Activated T-helper 2 cell treated with anti-CD3 and anti-CD28 coated beads, Interferon-gamma antibody, Interleukin-2, Interleukin-4, amounts not matched to agents 10 μg/mL and 5 μg/mL and 100 μg/mL, durations not matched to agents 14 hours and 24 hours and 36 hours (primary cell): Measurements from ENCODE around the gene C10orf95. TPM values are rescaled to one million over a fixed set of nuclear protein-coding genes. Genes with fewer than 3 reads are reported as not detected.

Source experiments
- DNase-seq: peaks from one replicate; pipeline ENCODE4 v3.0.0; 2021; ENCODE audit warnings: low spot score
- H3K27ac Mint-ChIP-seq: one replicate; pipeline ENCODE4 v1.8.0; 2021; ENCODE audit warnings: mixed read lengths
- H3K27me3 Mint-ChIP-seq: one replicate; pipeline ENCODE4 v1.8.0; 2021; ENCODE audit warnings: low read depth, mixed read lengths
- H3K36me3 Mint-ChIP-seq: one replicate; pipeline ENCODE4 v1.8.0; 2021; ENCODE audit warnings: low read depth, mixed read lengths
- H3K4me1 Mint-ChIP-seq: one replicate; pipeline ENCODE4 v1.8.0; 2021; ENCODE audit warnings: low read depth, mixed read lengths
- H3K4me3 Mint-ChIP-seq: one replicate; pipeline ENCODE4 v1.8.0; 2021; ENCODE audit warnings: low read depth, mild to moderate bottlenecking, moderate library complexity, mixed read lengths
- H3K9me3 Mint-ChIP-seq: one replicate; pipeline ENCODE4 v1.8.0; 2021; ENCODE audit warnings: mixed read lengths
- intact Hi-C: fragments of 100-400 bp; cut with micrococcal nuclease; formaldehyde crosslinking; loops from one replicate; pipeline ENCODE4 v1.15.1; 2023
- total RNA-seq: library from RNA; stranded (reverse); gene quantifications from 2 replicates; pipeline ENCODE4 v1.2.3, GENCODE V29; 2022

Gene C10orf95
- total RNA-seq, 1 donor from 2014 or later, result not detected

DNA sequence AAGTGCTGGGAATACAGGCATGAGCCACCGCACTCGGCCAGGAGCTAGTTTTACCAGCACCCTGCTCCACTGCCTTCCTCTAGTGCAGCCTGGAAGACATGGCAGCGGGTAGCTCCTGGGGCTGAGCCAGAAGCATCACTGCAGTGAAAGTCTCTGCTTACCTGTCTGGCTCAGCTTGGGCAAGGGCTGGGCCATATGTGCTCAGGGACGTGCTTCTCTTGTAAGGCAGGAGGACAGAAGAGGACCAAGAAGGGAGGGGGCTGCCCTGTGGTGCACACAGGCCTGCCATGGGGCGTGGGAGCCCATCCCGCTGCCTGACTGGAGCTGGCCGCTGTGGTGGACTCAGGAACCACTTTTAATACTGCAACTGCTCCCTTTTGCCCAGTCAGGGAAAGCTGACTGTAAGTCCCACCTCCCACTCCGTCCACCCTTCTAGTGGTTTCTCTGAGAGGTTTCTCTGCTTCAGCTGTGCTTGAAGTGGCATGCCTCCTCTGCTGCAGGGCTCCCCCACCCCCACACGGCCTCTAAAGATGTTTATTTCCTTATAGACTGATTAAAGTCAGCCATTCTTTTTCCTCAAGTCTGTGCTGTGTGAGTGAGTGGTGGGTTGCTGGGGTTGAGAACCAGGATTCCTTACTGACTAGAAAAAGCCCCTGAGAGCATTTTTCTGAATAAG, 25.3 kb upstream of the C10orf95 start:
- H3K9me3 Mint-ChIP-seq, result no peaks in the 10 kb centered on the region
- H3K4me3 Mint-ChIP-seq, result no peak overlapping the region
- H3K27me3 Mint-ChIP-seq, result no peaks in the 10 kb centered on the region
- intact Hi-C loops, result loop anchor here (5.0 kb wide), 1 partner anchor 106 kb away; no protein-coding TSS in a partner anchor
- H3K27ac Mint-ChIP-seq, result no peak overlapping the region
- peaks cover 27% of the 10 kb centered on the region for H3K36me3 Mint-ChIP-seq
- H3K4me1 Mint-ChIP-seq, result peaks cover 12% of the 10 kb centered on the region
- DNase-seq, result no peak

DNA sequence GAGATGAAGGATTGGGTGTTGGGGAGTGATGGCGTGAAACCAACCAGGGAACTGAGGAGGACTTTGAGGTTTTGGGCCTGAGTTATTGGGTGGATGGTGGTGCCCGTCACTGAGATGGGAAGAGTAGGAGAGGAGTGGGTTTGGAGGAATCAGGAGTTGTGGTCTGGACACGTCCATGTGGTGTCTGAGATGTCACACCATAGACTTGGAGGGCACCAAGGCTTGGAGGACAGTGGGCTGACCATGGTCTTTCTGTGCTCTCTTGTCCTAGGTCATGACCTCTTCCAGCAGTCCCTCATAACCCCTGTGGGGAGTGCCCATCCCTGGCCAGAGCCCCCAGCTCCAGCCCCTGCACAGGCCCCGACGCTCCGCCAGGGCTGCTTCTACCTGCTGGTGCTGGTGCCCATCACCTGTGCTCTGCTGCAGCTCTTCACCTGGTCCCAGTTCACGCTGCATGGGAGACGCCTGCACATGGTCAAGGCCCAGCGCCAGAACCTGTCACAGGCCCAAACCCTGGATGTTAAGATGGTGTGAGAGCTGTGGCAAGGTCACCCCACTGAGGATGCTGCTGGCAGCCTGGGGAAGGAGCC, 24.2 kb upstream of the C10orf95 start:
- Mint-ChIP-seq H3K4me3 (no peak overlapping the region), H3K27ac (peak overlapping the region; percentile 26)
- DNase-seq, result no peak

DNA sequence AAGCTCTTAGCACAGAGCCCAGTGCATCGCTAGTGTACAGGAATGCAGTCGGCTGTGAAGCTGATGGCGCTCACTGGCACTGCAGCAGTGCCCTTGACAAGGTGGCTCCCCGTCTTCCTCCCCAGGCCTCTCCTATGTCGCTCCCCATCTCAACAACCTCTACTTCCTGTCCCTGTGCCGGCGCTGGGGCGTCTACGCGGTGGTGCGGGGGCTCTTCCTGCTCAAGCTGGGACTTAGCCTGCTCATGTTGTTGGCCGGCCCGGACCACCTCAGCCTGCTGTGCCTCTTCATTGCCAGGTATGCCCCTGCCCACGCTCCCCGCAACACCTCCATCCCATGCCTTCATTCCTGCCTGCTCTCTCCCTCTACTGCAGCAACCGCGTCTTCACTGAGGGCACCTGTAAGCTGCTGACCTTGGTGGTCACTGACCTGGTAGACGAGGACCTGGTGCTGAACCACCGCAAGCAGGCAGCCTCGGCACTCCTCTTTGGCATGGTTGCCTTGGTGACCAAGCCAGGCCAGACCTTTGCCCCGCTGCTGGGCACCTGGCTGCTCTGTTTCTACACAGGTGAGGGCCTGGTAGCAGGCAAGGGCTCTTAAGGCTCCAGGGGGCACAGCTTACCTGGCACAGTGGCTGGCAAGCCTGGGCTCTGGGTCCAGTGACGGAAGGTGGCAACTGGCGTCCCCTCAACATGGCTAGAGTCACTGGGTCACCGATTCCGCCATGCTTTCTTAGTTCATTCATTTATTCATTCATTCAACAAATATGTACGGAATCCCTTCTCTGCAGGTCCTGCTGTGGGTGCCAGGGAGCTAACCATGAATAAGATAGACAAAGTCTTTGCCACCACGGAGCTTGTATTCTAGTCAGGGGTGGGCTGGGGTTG, 22.3 kb upstream of the C10orf95 start:
- no peaks in the 10 kb centered on the region for H3K9me3 Mint-ChIP-seq
- H3K27ac Mint-ChIP-seq, result no peak overlapping the region
- peaks cover 7% of the 10 kb centered on the region for H3K36me3 Mint-ChIP-seq
- H3K4me3 Mint-ChIP-seq, result no peak overlapping the region
- intact Hi-C loops, result no loop called here
- no peaks in the 10 kb centered on the region for H3K27me3 Mint-ChIP-seq
- peaks cover 7% of the 10 kb centered on the region for H3K4me1 Mint-ChIP-seq
- no peak for DNase-seq

More for the DNA sequence above, 24.2 kb upstream of the C10orf95 start:
- no peaks in the 10 kb centered on the region for H3K27me3 Mint-ChIP-seq
- H3K9me3 Mint-ChIP-seq, result no peaks in the 10 kb centered on the region
- intact Hi-C loops, result loop anchor here (5.0 kb wide), 1 partner anchor 107 kb away; no protein-coding TSS in a partner anchor
- H3K36me3 Mint-ChIP-seq, result peaks cover 24% of the 10 kb centered on the region
- peaks cover 12% of the 10 kb centered on the region for H3K4me1 Mint-ChIP-seq

DNA sequence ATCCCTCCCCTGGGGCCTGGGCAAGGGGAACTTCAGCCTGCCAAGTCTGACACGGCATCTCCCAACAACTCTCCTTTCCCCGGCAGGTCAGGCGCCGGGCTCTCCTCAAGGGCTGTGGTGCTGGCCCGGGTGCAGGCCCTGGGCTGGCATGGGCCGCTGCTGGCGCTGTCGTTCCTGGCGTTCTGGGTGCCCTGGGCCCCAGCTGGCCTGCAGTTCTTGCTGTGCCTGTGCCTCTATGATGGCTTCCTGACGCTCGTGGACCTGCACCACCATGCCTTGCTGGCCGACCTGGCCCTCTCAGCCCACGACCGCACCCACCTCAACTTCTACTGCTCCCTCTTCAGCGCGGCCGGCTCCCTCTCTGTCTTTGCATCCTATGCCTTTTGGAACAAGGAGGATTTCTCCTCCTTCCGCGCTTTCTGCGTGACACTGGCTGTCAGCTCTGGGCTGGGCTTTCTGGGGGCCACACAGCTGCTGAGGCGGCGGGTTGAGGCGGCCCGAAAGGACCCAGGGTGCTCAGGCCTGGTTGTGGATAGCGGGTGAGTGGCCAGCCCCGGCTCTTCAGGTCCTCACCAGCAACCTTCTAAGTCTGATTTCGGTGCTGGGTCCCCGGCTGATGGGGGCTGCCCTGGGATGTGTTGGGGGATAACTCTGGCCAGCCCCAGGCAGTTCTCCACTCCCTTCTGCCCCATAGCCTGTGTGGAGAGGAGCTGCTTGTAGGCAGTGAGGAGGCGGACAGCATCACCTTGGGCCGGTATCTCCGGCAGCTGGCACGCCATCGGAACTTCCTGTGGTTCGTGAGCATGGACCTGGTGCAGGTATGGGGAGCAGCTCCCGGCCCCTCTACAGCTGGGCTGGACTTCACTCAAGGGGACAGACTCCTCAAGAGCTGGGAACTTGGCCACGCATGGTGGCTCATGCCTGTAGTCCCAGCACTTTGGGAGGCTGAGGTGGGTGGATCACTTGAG, 19.5 kb upstream of the C10orf95 start:
- no peak for DNase-seq
- intact Hi-C loops, result no loop called here
- peaks cover 7% of the 10 kb centered on the region for H3K36me3 Mint-ChIP-seq
- H3K9me3 Mint-ChIP-seq, result no peaks in the 10 kb centered on the region
- H3K27ac Mint-ChIP-seq, result no peak overlapping the region
- no peaks in the 10 kb centered on the region for H3K27me3 Mint-ChIP-seq
- H3K4me1 Mint-ChIP-seq, result peaks cover 7% of the 10 kb centered on the region
- H3K4me3 Mint-ChIP-seq, result no peak overlapping the region

DNA sequence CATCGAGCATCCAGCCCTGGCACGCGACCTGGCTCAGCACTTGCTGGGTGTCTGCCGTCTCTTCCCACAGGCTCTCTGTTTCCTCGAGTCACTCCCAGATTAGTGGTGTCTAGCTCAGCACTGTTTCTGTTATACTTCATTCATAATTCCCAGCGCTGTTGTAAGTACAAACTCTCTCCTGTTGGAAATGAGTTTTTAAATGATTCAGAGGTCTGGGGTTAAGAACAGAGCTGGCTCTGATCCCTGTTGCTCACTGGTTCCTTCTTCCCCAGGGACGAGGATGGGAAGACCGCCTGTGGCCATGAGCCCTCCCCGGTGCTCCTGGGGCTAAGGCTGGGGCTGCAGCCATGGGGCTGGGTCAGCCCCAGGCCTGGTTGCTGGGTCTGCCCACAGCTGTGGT, 17.3 kb upstream of the C10orf95 start:
- Mint-ChIP-seq H3K36me3 (no peaks in the 10 kb centered on the region), H3K4me1 (peaks cover 6% of the 10 kb centered on the region), H3K9me3 (no peaks in the 10 kb centered on the region), H3K27me3 (no peaks in the 10 kb centered on the region), H3K27ac (no peak overlapping the region), H3K4me3 (no peak overlapping the region)
- intact Hi-C loops, result no loop called here
- DNase-seq, result no peak

DNA sequence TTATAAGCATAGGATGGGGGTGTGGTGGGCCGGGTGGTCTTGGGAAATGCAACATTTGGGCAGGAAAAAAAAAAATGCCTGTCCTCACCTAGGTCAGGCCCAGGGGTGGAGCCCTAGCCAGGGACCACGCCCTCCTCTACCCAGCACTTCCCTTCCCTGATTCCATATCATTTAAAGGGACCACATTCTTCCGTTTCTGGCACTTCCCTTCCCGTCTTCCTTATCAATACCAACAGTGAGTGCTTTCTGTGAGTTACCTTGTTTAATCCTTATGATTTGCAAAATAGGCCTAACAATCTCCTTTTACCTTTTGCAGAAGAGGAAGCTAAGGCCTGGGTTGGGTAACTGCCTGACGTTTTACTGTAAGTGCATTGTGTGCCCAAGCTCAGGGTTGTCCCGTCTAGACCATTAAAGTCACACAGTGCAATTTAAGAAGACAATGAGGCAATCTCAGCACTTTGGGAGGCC, 16.7 kb upstream of the C10orf95 start:
- no peak for DNase-seq
- Mint-ChIP-seq H3K9me3 (no peaks in the 10 kb centered on the region), H3K4me3 (no peak overlapping the region), H3K27me3 (no peaks in the 10 kb centered on the region), H3K36me3 (no peaks in the 10 kb centered on the region), H3K27ac (no peak overlapping the region), H3K4me1 (peaks cover 2% of the 10 kb centered on the region)
- intact Hi-C loops, result no loop called here

DNA sequence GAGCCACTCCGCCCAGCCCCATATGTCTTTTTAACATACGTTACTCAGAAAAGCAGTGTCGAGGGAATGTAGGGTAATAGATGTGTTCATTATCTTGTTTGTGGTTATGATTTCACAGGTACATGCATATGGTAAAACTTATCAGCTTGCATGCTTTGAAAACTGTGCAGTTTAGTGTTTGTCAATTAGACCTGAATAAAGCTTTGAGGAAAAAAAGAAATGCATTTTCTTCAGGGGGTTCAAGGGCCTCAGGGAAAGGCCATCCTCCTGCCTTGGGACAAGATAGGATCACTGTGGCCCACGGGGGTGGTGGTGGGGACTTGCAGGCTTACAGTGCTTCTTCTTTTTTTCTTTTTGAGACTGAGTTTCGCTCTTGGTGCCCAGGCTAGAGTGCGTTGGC, 16.0 kb upstream of the C10orf95 start:
- peaks cover 8% of the 10 kb centered on the region for H3K4me1 Mint-ChIP-seq
- H3K4me3 Mint-ChIP-seq, result no peak overlapping the region
- no peaks in the 10 kb centered on the region for H3K9me3 Mint-ChIP-seq
- DNase-seq, result no peak
- H3K36me3 Mint-ChIP-seq, result no peaks in the 10 kb centered on the region
- no peaks in the 10 kb centered on the region for H3K27me3 Mint-ChIP-seq
- no peak overlapping the region for H3K27ac Mint-ChIP-seq
- intact Hi-C loops, result no loop called here

DNA sequence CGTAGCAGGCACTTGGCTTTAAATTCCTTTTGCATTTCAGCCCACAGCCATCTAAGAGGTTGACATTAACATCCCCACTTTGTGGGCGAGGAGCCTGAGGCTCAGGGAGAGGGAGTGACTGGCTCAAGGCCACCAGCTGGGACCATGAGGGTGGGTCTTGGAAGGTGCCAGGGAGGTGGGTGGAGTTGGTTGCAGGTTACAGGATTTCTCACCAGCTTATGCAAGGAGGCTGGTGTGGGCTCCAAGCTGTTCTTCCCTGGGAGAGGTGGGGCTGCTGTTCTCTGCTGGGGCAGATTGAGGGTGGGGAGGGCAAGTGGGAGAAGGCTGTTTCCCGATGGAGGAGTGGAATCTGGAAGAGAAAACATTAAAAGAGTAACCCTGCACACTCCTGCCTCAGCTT, 14.1 kb upstream of the C10orf95 start:
- DNase-seq, result no peak
- H3K27ac Mint-ChIP-seq, result no peak overlapping the region
- H3K9me3 Mint-ChIP-seq, result no peaks in the 10 kb centered on the region
- no peaks in the 10 kb centered on the region for H3K27me3 Mint-ChIP-seq
- peaks cover 23% of the 10 kb centered on the region for H3K4me1 Mint-ChIP-seq
- no peaks in the 10 kb centered on the region for H3K36me3 Mint-ChIP-seq
- H3K4me3 Mint-ChIP-seq, result no peak overlapping the region
- intact Hi-C loops, result no loop called here

DNA sequence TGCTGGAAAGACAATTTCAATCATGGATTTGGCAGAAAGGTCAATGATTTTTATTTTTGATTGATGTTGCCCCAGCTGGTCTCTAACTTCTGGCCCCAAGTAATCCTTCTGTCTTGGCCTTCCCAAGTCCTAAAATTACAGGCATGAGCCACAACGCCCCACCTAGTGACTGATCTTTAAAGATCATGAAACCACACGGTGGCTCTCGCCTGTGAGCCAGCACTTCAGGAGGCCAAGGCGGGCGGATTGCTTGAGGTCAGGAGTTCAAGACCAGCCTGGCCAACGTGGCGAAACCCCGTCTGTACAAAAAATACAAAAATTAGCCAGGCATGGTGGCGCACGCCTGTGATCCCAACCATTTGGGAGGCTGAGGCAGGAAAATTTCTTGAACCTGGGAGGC, 12.6 kb upstream of the C10orf95 start:
- no peak overlapping the region for H3K4me3 Mint-ChIP-seq
- no peak for DNase-seq
- intact Hi-C loops, result loop anchor here (5.0 kb wide), 1 partner anchor 42 kb away; the partner anchor contains the start of gene FBXL15
- H3K9me3 Mint-ChIP-seq, result no peaks in the 10 kb centered on the region
- no peaks in the 10 kb centered on the region for H3K27me3 Mint-ChIP-seq
- no peak overlapping the region for H3K27ac Mint-ChIP-seq
- H3K36me3 Mint-ChIP-seq, result no peaks in the 10 kb centered on the region
- H3K4me1 Mint-ChIP-seq, result peaks cover 24% of the 10 kb centered on the region

DNA sequence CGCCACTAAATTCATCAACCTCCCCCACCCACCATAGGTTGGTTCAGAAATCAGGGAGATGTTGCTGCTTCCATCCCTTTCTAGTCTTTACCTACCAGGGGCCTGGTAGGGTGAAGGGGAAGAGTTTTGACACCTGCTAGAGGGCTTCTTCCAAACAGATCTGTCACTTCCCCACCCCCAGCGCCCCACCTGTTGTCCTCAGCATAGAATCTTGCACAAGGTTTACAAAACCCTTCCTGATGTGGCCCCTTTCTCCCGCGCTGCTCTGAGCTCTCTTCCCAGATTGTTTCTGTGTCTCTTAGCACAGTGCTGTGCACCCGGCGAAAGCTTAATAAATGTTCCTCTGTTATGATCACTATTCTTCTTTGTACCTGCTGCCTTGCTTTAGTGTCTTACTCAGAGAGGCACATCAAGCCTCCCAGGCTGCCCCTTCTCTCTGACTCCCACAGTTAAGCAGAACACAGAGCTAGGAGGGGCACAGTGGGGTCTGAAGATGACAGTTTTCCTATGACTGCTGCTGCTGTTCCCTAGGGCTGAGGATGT, 11.2 kb upstream of the C10orf95 start:
- Mint-ChIP-seq H3K27ac (no peak overlapping the region), H3K9me3 (no peaks in the 10 kb centered on the region), H3K4me3 (peak overlapping the region; percentile 57), H3K27me3 (no peaks in the 10 kb centered on the region), H3K4me1 (peaks cover 24% of the 10 kb centered on the region), H3K36me3 (no peaks in the 10 kb centered on the region)
- intact Hi-C loops, result loop anchor here (5.0 kb wide), 1 partner anchor 40 kb away; the partner anchor contains the start of gene FBXL15
- no peak for DNase-seq

DNA sequence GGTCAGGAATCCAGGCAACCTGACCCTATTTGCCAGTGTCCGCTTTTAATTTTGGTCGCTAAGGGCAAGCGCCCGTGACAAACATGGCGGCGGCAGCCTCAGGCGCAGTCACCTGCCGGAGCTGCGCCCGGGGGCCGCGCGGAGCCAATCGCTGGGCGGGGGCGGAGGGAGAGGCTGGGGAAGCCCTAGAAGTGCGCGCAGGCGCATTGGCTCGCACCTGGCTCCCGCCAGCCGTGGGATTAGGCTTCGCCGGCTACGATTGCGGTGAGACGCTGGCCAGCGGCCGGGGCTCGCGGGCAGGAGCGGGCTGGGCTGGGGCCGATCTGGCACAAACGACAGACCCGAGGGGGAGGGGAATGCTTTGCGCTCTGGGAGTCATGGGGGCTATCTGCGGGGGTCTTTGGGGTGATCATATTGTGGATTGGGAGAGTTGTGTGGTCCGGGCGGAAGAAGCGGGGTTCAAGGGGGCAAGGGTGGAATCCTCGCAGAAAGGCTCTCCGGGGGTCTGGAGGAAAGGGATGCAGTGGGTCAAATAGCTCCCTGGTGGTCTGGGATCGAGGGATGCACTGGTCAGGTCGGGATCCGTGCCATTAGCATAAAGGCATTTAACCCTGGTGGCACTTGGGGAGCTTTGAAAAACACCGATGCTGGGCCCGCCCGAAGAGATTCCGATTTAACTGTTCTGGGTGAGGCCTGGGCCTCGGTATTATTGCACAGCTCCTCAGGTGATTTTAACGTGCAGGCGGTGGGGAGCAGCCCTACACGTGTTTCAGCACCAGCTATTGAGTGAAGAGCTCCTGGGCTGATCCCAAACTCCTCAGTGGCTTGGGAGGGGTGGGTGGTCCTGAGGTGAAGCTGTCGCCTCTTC, 10.1 kb upstream of the C10orf95 start:
- peak; percentile 88 for DNase-seq
- Mint-ChIP-seq H3K27me3 (no peaks in the 10 kb centered on the region), H3K27ac (peak overlapping the region; percentile 85), H3K4me3 (peak overlapping the region; percentile 90), H3K4me1 (peaks cover 24% of the 10 kb centered on the region), H3K9me3 (no peaks in the 10 kb centered on the region), H3K36me3 (no peaks in the 10 kb centered on the region)
- intact Hi-C loops, result loop anchor here (1.0 to 5.0 kb wide), 4 partner anchors 8 to 41 kb away; partner anchors contain the start of genes ACTR1A, CUEDC2, FBXL15 and SUFU
